H1 (cell line): ENCODE measurements around the gene FTSJ3. TPM values are rescaled to one million over a fixed set of nuclear protein-coding genes. Genes with fewer than 3 reads are reported as not detected.

ENCODE experiments used
- CBX5 ChIP-seq: fragments of 300-800, 300-1000 bp; sonication (generic); IDR thresholded peaks from 2 replicates; pipeline ENCODE4 v1.7.1; 2016; ENCODE audit warnings: antibody characterized with exemption, low read length, low read depth
- CHD1 ChIP-seq: IDR thresholded peaks from 2 replicates; pipeline ENCODE4 v1.6.1; 2012; ENCODE audit warnings: low read depth, low read length, improper control_type of control experiment
- CHD7 ChIP-seq: fragments of 300-600 bp; sonication (generic); IDR thresholded peaks from 2 replicates; pipeline ENCODE4 v1.7.1; 2012; ENCODE audit warnings: low read length, moderate library complexity, mild to moderate bottlenecking, inconsistent platforms; ENCODE audit not compliant: insufficient replicate concordance
- JUN ChIP-seq: IDR thresholded peaks from 2 replicates; pipeline ENCODE4 v1.6.1; 2011; ENCODE audit warnings: low read depth, mild to moderate bottlenecking, improper control_type of control experiment, low read length
- KDM1A ChIP-seq: fragments of 200-600, 300-600 bp; sonication (generic); IDR thresholded peaks from 2 replicates; pipeline ENCODE4 v1.7.1; 2016; ENCODE audit warnings: mild to moderate bottlenecking, low read length, borderline replicate concordance
- NRF1 ChIP-seq: IDR thresholded peaks from 2 replicates; pipeline ENCODE4 v1.6.1; 2011; ENCODE audit warnings: mild to moderate bottlenecking, low read depth, low read length, improper control_type of control experiment
- POLR2AphosphoS5 ChIP-seq: IDR thresholded peaks from 2 replicates; pipeline ENCODE4 v1.6.1; 2011; ENCODE audit warnings: low read depth, low read length
- TAF1 ChIP-seq: IDR thresholded peaks from 2 replicates; pipeline ENCODE4 v1.6.1; 2011; ENCODE audit warnings: mild to moderate bottlenecking, low read depth, low read length
- TEAD4 ChIP-seq: IDR thresholded peaks from 2 replicates; pipeline ENCODE4 v1.6.1; 2012; ENCODE audit warnings: low read depth, low read length, inconsistent platforms, mixed read lengths
- USF2 ChIP-seq: IDR thresholded peaks from 2 replicates; pipeline ENCODE4 v1.6.1; 2011; ENCODE audit warnings: low read length, improper control_type of control experiment
- polyA plus RNA-seq, 7 experiments: library from polyadenylated mRNA; depleted of rRNA in 3 of 7; stranded (reverse) in 5 of 7; unstranded in 2 of 7; fragments of >200 nt in 5 of 7; fragments of 200-250 nt in 2 of 7; gene quantifications; 1 replicate in 5 of 7; 2 replicates in 1 of 7; 4 replicates in 1 of 7; pipeline versions ENCODE4 v1.2.1 to v1.2.3, GENCODE V29; 2011 to 2013; ENCODE audit warnings: missing spikeins in 2 of 7, mixed read lengths in 2 of 7
- total RNA-seq: library from RNA; stranded (reverse); fragmentation: NEBNext Ultra II Directional; extraction: Animal tissue kit (Norgen Biotek cat#: 25700); gene quantifications from 2 replicates; pipeline ENCODE4 v1.2.1, GENCODE V29; 2021

The FTSJ3 gene
- total and polyA plus RNA-seq, 2 of the 8 experiments (the other 6 are each of a cell fraction or from before 2014, with no cell fraction given) = 42.7 to 77.2 TPM

GRCh38 chr17:63827002-63827800 is at the start of gene FTSJ3, which contains the start of gene PSMC5 (continued):
- TF ChIP-seq CHD7 (no peak), TEAD4 (peak; percentile 68), CHD1 (no peak), USF2 (no peak), NRF1 (peak; percentile 37), JUN (no peak), CBX5 (no peak), TAF1 (peak; percentile 92), KDM1A (no peak), POLR2AphosphoS5 (peak; percentile 91)
